Mucosa of descending colon (tissue), 3 donors: ENCODE data around the gene ALDH18A1. TPM values are rescaled to one million over a fixed set of nuclear protein-coding genes. Genes with fewer than 3 reads are reported as not detected.
"Not testable (repeated sequence)": the region's sequence is repeated elsewhere in the genome, so short reads cannot be mapped to it uniquely, and the experiment has no call there.

Source experiments
- ATAC-seq: fragments of 200-7000 bp; cut with Tn5 transposase; one replicate; pipeline ENCODE4 v1.9.1; 2020; ENCODE audit warnings: mild to moderate bottlenecking, moderate library complexity
- DNase-seq, 3 donors: peaks; one replicate each; pipeline ENCODE4 v3.0.0-alpha.2; 2020
- H3K36me3 ChIP-seq: fragments of 200-600 bp; one replicate; pipeline ENCODE4 v1.8.0; 2021; ENCODE audit warnings: low read depth, mild to moderate bottlenecking
- H3K4me1 ChIP-seq: fragments of 200-600 bp; one replicate; pipeline ENCODE4 v1.8.0; 2021; ENCODE audit warnings: low read depth, mild to moderate bottlenecking
- H3K4me3 ChIP-seq: fragments of 200-600 bp; one replicate; pipeline ENCODE4 v1.8.0; 2021; ENCODE audit warnings: mild to moderate bottlenecking
- H3K9me3 ChIP-seq: fragments of 200-600 bp; one replicate; pipeline ENCODE4 v1.8.0; 2021; ENCODE audit warnings: mild to moderate bottlenecking
- intact Hi-C, 2 donors: fragments of 100-400 bp; cut with DNase I in 1 of 2; cut with micrococcal nuclease in 1 of 2; formaldehyde crosslinking; loops; one replicate each; pipeline versions ENCODE4 v1.11.0 to v1.11.1; 2022; cut with DNase I, micrococcal nuclease
- total RNA-seq, 3 donors: library from RNA; stranded (reverse); fragmentation: NEBNext Ultra II Directional in 2 of 3; extraction: Animal tissue kit (Norgen Biotek cat#: 25700) in 2 of 3; gene quantifications; one replicate each; pipeline versions ENCODE4 v1.2.1 to v1.2.4, GENCODE V29; 2021 to 2023
- TF ChIP-seq, protein P1 (sequence below): fragments of 200-600 bp; IDR thresholded peaks from one replicate; pipeline ENCODE4 v1.8.0; 2022; ENCODE audit warnings: antibody characterized with exemption, mild to moderate bottlenecking
- donor health status: DM: no; HTN: no; CAD: no; lungs with moderate emphysema.
- donor health status: DM: no; HTN: no; CAD: no.
- donor health status: DM: no; HTN: yes; CAD: no.

The ALDH18A1 gene
- total RNA-seq, 3 donors from 2014 or later: 85.6 to 230 (median 101) TPM

DNA sequence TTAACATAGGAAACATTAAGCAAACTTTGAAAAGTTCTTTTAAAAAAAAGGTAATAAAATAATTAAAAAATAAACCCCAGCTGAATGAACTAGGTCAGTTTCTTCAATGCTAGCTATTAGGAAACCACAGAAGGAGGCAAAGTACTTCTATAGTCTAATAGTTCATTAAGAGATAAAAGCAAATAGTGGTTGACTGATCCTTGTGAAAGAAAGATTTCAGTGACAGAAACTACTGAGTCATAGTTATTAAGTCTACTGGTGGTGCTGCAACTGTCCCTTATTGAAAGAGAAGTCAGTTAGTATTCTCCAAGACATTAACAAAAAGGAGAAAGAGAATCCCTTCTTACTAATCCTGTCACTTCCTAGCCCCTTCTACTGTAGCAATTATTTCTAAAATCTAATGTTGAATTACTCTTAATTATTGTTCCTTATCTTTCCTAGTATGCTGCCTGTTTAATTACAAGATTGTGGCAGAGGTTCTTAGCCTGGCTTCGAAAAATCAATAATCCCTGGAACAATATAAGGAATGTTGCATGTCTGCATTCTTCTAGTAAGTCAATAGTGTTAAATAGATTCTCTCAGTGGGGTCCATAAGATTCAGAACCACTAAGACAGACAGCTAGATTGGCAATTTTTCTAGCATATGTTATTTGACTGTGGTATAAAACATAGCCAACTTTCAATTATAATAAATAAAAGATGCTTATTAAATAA is 19.0 kb upstream of the ALDH18A1 start:
- Histone ChIP-seq H3K4me3 (no peak overlapping the region), H3K4me1 (no peaks in the 10 kb centered on the region), H3K36me3 (no peaks in the 10 kb centered on the region), H3K9me3 (no peaks in the 10 kb centered on the region)
- DNase-seq (no peak), ATAC-seq (no peak)
- intact Hi-C loops: no loop called here
- TF ChIP-seq, protein P1, sequence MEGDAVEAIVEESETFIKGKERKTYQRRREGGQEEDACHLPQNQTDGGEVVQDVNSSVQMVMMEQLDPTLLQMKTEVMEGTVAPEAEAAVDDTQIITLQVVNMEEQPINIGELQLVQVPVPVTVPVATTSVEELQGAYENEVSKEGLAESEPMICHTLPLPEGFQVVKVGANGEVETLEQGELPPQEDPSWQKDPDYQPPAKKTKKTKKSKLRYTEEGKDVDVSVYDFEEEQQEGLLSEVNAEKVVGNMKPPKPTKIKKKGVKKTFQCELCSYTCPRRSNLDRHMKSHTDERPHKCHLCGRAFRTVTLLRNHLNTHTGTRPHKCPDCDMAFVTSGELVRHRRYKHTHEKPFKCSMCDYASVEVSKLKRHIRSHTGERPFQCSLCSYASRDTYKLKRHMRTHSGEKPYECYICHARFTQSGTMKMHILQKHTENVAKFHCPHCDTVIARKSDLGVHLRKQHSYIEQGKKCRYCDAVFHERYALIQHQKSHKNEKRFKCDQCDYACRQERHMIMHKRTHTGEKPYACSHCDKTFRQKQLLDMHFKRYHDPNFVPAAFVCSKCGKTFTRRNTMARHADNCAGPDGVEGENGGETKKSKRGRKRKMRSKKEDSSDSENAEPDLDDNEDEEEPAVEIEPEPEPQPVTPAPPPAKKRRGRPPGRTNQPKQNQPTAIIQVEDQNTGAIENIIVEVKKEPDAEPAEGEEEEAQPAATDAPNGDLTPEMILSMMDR: no peak

- no peak for DNase-seq
- intact Hi-C loops: no loop called here
- H3K4me3 ChIP-seq: no peak overlapping the region
- TF ChIP-seq, protein P1: no peak
- H3K9me3 ChIP-seq: no peaks in the 10 kb centered on the region
- H3K36me3 ChIP-seq: no peaks in the 10 kb centered on the region
- no peaks in the 10 kb centered on the region for H3K4me1 ChIP-seq
- no peak for ATAC-seq
These were observed 18.1 kb upstream of the ALDH18A1 start for GRCh38 chr10:95674643-95675042.

GRCh38 chr10:95672641-95673040 is 16.1 kb upstream of the ALDH18A1 start:
- H3K4me3 ChIP-seq, ATAC-seq, H3K4me1 ChIP-seq, intact Hi-C loops, H3K36me3 ChIP-seq, DNase-seq, H3K9me3 ChIP-seq: not testable (repeated sequence)

- DNase-seq (no peak), ATAC-seq (no peak)
- intact Hi-C loops: no loop called here
- no peak overlapping the region for H3K4me3 ChIP-seq
- H3K36me3 ChIP-seq: no peaks in the 10 kb centered on the region
- TF ChIP-seq, protein P1: no peak
- no peaks in the 10 kb centered on the region for H3K9me3 ChIP-seq
- no peaks in the 10 kb centered on the region for H3K4me1 ChIP-seq
These were observed 8.0 kb upstream of the ALDH18A1 start for GRCh38 chr10:95664543-95664942.

DNA sequence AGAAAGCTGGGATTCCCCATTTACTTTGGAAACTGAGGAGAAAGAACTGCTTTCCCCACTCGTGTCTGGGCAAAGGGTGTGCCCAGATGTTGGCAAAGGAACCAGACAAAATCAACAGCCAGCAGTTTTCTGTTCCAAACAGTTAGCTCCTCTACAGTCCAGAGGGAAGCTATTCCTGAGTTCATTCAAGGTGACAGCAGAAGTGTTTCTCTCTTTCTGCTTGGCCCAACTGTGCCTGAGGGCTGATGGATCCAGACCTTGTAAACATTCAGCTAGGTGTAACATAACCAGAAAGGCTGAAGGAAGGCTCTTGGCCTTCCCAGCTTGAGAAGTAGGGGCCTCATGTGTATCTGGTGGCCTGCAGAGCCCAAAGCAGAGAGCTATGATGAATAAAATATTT is 7.0 kb upstream of the ALDH18A1 start:
- Histone ChIP-seq H3K9me3 (no peaks in the 10 kb centered on the region), H3K36me3 (no peaks in the 10 kb centered on the region), H3K4me3 (no peak overlapping the region), H3K4me1 (no peaks in the 10 kb centered on the region)
- ATAC-seq: no peak
- no peak for DNase-seq
- intact Hi-C loops: no loop called here
- TF ChIP-seq, protein P1: no peak

DNA sequence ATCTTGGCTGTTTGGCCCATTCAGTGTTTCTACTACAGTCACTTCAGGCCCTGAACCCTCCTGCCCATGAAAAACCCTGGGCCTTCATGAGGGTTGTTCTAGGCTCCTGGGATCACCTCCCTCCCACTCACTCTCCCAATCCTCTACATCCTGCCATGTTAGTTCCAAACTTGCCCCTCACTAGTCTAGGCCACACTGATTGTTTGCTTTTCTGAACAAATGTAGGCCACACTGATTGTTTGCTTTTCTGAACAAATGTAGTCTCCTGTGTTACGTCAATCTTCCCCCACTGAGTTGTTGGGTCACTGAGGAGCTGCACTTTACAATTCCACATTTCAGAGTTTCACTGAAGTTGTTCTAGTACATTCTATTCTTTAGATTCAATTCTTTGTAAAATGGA is 5.3 kb upstream of the ALDH18A1 start:
- H3K9me3 ChIP-seq: no peaks in the 10 kb centered on the region

More for the DNA sequence above, 5.3 kb upstream of the ALDH18A1 start:
- Histone ChIP-seq H3K4me1 (no peaks in the 10 kb centered on the region), H3K36me3 (no peaks in the 10 kb centered on the region), H3K4me3 (no peak overlapping the region)
- DNase-seq (no peak), ATAC-seq (no peak)
- intact Hi-C loops: no loop called here
- TF ChIP-seq, protein P1: no peak
